Retinal pigment epithelial cell (primary cell): ENCODE measurements around the gene RSPO1.
"Not testable (repeated sequence)": the region's sequence is repeated elsewhere in the genome, so short reads cannot be mapped to it uniquely, and the experiment has no call there.

Experiments used
- DNase-seq: peaks from one replicate; pipeline ENCODE4 v3.0.0-alpha.2; 2010; ENCODE audit warnings: low read depth
- H3K4me3 ChIP-seq: 2 replicates; pipeline ENCODE4 v1.5.1; 2011; ENCODE audit warnings: mild to moderate bottlenecking, low read length, control low read depth, moderate library complexity
- TF ChIP-seq, protein P1 (sequence below): conservative IDR thresholded peaks from 2 replicates; pipeline ENCODE4 v1.5.1; 2011; ENCODE audit warnings: low read depth, low read length, control low read depth, inconsistent platforms

Gene RSPO1, protein sequence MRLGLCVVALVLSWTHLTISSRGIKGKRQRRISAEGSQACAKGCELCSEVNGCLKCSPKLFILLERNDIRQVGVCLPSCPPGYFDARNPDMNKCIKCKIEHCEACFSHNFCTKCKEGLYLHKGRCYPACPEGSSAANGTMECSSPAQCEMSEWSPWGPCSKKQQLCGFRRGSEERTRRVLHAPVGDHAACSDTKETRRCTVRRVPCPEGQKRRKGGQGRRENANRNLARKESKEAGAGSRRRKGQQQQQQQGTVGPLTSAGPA

DNA sequence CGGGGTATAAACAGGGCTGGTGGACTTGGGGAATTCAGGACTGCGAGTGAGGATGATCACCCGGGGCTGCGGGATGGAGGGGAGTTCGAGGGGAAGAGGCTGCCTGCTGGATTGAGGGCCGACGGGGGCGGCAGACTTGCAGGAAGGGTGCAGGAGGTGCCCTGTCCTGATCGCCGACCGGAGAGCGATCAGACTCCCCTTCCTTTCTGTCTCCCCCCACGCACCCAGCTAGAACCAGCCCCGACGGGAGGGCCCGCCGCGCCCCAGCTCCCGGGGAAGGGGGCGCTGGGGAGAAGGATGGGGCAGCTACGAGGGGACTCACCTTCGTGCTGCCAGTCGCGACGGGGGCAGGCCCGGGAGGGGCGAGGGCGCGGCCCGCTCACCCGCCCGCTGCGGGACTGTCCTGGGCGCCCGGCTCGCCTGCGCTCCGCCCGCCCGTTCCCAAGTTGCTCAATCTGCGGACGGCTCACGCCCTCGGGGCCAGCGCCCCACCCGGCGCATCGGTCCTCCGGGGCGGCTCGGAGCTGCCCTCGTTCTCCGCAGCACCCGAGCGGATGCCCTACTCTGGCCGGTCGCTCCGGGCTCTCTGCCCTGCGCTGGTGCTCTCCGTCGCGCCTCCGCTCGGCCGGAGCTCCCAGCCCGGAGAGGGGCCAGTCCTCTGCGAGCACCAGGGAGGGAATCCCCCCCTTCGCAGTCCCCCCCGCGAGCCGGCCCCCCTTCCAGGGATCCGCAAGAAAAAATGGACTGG lies at the start of gene RSPO1:
Gene RSPO1, minus strand, starts transcription at position 649 of the 748 bp plus-strand sequence. CDS start 5,231 bp downstream, outside the sequence.
- H3K4me3 ChIP-seq: no peak within 1 kb of the TSS
- TF ChIP-seq, protein P1, sequence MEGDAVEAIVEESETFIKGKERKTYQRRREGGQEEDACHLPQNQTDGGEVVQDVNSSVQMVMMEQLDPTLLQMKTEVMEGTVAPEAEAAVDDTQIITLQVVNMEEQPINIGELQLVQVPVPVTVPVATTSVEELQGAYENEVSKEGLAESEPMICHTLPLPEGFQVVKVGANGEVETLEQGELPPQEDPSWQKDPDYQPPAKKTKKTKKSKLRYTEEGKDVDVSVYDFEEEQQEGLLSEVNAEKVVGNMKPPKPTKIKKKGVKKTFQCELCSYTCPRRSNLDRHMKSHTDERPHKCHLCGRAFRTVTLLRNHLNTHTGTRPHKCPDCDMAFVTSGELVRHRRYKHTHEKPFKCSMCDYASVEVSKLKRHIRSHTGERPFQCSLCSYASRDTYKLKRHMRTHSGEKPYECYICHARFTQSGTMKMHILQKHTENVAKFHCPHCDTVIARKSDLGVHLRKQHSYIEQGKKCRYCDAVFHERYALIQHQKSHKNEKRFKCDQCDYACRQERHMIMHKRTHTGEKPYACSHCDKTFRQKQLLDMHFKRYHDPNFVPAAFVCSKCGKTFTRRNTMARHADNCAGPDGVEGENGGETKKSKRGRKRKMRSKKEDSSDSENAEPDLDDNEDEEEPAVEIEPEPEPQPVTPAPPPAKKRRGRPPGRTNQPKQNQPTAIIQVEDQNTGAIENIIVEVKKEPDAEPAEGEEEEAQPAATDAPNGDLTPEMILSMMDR: no peak
- DNase-seq: no peak

DNA sequence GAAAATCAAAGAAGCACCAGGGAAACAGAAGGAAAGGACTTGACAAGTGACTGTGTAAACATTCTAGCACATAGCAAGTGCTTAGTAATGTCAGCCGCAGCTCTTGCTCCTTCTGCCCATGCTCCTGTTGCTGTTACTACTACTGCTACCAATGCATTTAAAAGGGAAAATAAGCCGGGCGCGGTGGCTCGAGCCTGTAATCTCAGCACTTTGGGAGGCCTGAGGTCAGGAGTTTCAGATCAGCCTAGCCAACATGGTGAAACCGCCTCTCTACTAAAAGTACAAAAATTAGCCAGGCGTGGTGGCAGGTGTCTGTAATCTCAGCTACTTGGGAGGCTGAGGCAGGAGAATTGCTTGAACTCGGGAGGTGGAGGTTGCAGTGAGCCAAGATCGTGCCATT lies 49.5 kb upstream of the RSPO1 start:
- DNase-seq, H3K4me3 ChIP-seq: not testable (repeated sequence)

DNA sequence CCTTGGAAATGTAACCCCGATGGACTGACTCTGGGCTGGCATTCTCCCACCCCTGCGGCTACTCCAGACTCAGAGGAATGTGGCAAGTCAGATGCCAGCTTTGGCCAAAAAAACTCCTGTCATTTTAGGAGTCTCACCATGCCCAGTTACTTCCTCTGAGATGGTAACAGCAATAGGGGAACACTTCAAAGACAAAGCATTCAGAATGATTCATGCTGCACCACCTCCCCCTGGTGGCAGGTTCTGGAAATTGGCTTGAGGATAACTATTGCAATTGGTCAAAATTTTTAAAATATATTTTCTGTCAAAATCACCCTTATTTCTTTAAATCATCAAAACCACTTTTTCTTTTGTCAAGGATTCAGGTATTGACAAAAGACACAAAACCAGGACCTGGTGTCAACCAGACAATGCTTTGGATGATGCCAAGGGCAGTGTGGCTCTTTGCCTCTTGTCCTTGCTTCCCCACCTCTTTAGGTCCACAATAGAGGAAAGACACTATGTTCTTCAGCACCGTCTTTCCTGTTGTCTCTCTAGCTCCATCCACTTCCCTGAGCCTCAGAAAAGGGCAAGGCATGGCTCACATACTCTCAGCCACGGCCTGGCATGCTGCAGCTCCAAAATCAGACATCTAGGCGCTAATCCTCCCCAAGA lies 47.8 kb upstream of the RSPO1 start:
- DNase-seq: no peak
- TF ChIP-seq, protein P1: peak; percentile 93
- no peak overlapping the region for H3K4me3 ChIP-seq

DNA sequence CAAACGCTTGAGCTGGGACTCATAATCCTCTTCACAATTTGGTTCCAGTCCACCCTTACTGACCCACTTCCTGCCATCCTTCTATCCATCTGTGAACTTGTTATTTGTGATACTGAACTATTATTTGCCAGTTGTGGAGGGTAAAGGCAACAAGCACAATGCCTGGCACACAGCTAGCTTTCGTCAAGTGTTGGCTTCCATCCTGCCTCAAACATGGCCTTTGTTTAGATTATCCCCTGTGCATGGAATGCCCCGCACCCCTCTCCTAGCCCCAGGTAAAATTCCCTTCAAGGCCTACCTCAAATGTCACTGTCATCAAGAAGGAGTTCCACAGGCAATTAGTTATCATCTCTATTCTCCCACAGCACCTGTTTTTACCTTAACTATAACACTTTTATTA lies 46.2 kb upstream of the RSPO1 start:
- no peak for DNase-seq
- TF ChIP-seq, protein P1: no peak

DNA sequence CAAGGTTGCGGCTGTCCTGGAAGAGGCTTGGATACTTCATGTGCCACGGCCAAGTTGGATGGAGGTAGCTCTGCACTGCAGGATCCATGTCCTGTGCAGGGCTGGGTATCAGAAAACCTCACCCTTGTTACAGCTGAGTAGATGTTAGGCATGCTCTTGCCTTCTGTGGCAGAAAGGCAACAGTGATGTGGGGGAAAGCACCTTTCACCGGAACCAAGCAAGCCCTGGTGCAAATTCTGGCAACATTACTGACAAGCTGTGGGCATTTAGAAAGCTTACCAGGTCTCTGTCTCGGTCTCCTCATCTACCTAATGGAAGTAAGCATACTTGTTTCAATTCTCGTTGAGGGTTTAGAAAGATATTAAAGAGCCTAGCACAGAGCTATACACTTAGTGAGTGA lies 43.1 kb upstream of the RSPO1 start:
- TF ChIP-seq, protein P1: no peak
- no peak overlapping the region for H3K4me3 ChIP-seq
- no peak for DNase-seq

More for the DNA sequence above, 46.2 kb upstream of the RSPO1 start:
- no peak overlapping the region for H3K4me3 ChIP-seq

DNA sequence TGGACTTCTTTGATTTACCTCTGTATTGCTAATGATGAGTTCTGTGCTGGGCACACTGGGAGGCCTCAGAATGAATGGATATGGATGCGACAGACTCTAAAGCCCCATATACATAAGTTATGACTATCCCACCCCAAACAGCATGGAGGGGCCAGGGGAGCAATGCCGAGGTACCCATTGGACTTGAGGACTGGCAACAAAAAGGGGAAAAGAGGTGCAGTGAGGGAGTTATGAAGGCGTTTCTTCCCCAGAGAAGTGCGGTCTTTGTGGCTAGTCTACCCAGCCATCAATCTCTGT lies 42.4 kb upstream of the RSPO1 start:
- DNase-seq: no peak
- no peak overlapping the region for H3K4me3 ChIP-seq
- TF ChIP-seq, protein P1: no peak

DNA sequence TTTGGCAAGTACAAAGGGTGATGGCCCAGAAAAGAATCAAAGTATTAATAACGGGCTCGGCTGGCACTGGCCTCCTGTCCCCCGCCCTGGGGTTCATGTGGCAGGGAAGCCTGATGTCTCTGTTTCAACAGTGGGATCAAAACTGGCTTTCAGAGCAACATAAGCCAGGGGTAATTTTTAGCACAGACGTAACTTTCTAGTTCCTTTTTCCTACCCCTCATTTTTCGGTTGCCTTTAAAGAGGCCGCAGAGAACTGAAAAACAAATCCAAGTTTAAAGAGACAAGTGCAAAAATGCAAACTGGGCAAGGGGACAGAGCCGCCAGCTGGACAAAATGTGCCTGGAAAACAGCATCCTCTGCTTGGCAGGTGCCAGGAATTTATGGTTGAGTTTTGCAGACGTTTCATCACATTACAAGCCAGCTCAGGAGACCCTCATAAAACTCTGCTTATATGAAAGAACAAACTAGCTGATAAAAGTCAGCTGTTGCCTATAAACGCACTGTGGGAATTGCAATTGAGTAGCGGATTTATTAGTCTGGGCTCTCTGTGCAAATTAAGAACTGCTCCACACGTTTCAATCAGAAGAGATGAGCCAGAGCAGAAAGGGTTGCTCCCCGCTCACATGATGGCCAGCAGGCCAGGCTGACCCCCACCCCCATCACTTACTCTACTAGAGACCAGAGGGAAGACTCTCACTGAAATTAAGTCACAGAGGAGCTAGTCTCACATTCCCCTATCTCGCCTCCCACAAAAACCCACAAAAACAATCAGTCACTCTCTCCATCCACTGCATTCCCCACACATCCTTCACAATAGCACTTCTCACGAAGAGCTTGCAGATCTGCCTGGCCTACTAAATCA lies 41.8 kb upstream of the RSPO1 start:
- no peak for DNase-seq
- TF ChIP-seq, protein P1: no peak
- H3K4me3 ChIP-seq: no peak overlapping the region
